ENCODE results near the gene CMIP.

Gene CMIP

GRCh38 chr16:81730090-81731051 is 285.8 kb downstream of the CMIP start:
- H3K9me2 ChIP-seq (replicated peaks; ENCODE audit: low read depth, low read length), result no peaks in the 10 kb centered on the region
- no peaks in the 10 kb centered on the region for H3K36me3 ChIP-seq (ENCODE audit: insufficient read depth, low read length)
- H4K20me1 ChIP-seq (ENCODE audit: insufficient read depth, low read length, poor library complexity, severe bottlenecking), result no peaks in the 10 kb centered on the region
- H3K4me2 ChIP-seq (ENCODE audit: low read depth, low read length, poor library complexity, severe bottlenecking), result no peak overlapping the region
- H3K79me2 ChIP-seq (ENCODE audit: insufficient read depth, low read length), result no peaks in the 10 kb centered on the region
- H3K4me1 ChIP-seq (ENCODE audit: insufficient read depth, low read length, poor library complexity, severe bottlenecking), result peaks cover 6% of the 10 kb centered on the region
- no peaks in the 10 kb centered on the region for H3F3A ChIP-seq (ENCODE audit: low read depth)
- TF ChIP-seq EZH2phosphoT487 (IDR thresholded peaks at IDR 0.05; ENCODE audit: borderline replicate concordance), result no peak
- TF ChIP-seq CTCF (conservative IDR thresholded peaks at IDR 0.05; ENCODE audit: low read length), result peak; percentile 44
- H3K27me3 ChIP-seq (ENCODE audit: insufficient read depth, low read length, poor library complexity, severe bottlenecking), result no peaks in the 10 kb centered on the region
- H3K9ac ChIP-seq (ENCODE audit: low read depth, low read length, poor library complexity, severe bottlenecking), result no peak overlapping the region
- H3K9me3 ChIP-seq (ENCODE audit: insufficient read depth, low read depth, low read length), result no peaks in the 10 kb centered on the region
- H2AFZ ChIP-seq (ENCODE audit: low read length), result no peak overlapping the region
- no peak overlapping the region for H3K4me3 ChIP-seq (ENCODE audit: low read length, poor library complexity, severe bottlenecking)

- Histone ChIP-seq H3K79me2 (ENCODE audit: insufficient read depth, low read length) (no peaks in the 10 kb centered on the region), H3K36me3 (ENCODE audit: insufficient read depth, low read length) (no peaks in the 10 kb centered on the region), H3K4me1 (ENCODE audit: insufficient read depth, low read length, poor library complexity, severe bottlenecking) (peaks cover 6% of the 10 kb centered on the region), H3K4me3 (ENCODE audit: low read length, poor library complexity, severe bottlenecking) (no peak overlapping the region), H3K27me3 (ENCODE audit: insufficient read depth, low read length, poor library complexity, severe bottlenecking) (no peaks in the 10 kb centered on the region), H3K9me2 (replicated peaks; ENCODE audit: low read depth, low read length) (no peaks in the 10 kb centered on the region), H2AFZ (ENCODE audit: low read length) (no peak overlapping the region), H4K20me1 (ENCODE audit: insufficient read depth, low read length, poor library complexity, severe bottlenecking) (no peaks in the 10 kb centered on the region), H3K9ac (ENCODE audit: low read depth, low read length, poor library complexity, severe bottlenecking) (no peak overlapping the region), H3F3A (ENCODE audit: low read depth) (no peaks in the 10 kb centered on the region), H3K9me3 (ENCODE audit: insufficient read depth, low read depth, low read length) (no peaks in the 10 kb centered on the region), H3K4me2 (ENCODE audit: low read depth, low read length, poor library complexity, severe bottlenecking) (no peak overlapping the region)
- TF ChIP-seq CTCF (conservative IDR thresholded peaks at IDR 0.05; ENCODE audit: low read length) (no peak), EZH2phosphoT487 (IDR thresholded peaks at IDR 0.05; ENCODE audit: borderline replicate concordance) (no peak)
Observed at GRCh38 chr16:81731649-81732048, 287.0 kb downstream of the CMIP start.

- Histone ChIP-seq H4K20me1 (ENCODE audit: insufficient read depth, low read length, poor library complexity, severe bottlenecking) (no peaks in the 10 kb centered on the region), H3K9ac (ENCODE audit: low read depth, low read length, poor library complexity, severe bottlenecking) (no peak overlapping the region), H2AFZ (ENCODE audit: low read length) (no peak overlapping the region), H3K79me2 (ENCODE audit: insufficient read depth, low read length) (no peaks in the 10 kb centered on the region), H3K9me3 (ENCODE audit: insufficient read depth, low read depth, low read length) (no peaks in the 10 kb centered on the region), H3F3A (ENCODE audit: low read depth) (no peaks in the 10 kb centered on the region), H3K27me3 (ENCODE audit: insufficient read depth, low read length, poor library complexity, severe bottlenecking) (no peaks in the 10 kb centered on the region), H3K4me2 (ENCODE audit: low read depth, low read length, poor library complexity, severe bottlenecking) (no peak overlapping the region), H3K4me1 (ENCODE audit: insufficient read depth, low read length, poor library complexity, severe bottlenecking) (peaks cover 6% of the 10 kb centered on the region), H3K36me3 (ENCODE audit: insufficient read depth, low read length) (no peaks in the 10 kb centered on the region), H3K9me2 (replicated peaks; ENCODE audit: low read depth, low read length) (no peaks in the 10 kb centered on the region), H3K4me3 (ENCODE audit: low read length, poor library complexity, severe bottlenecking) (no peak overlapping the region)
- TF ChIP-seq EZH2phosphoT487 (IDR thresholded peaks at IDR 0.05; ENCODE audit: borderline replicate concordance), result no peak
- peak; percentile 36 for TF ChIP-seq CTCF (conservative IDR thresholded peaks at IDR 0.05; ENCODE audit: low read length)
Observed at GRCh38 chr16:81732699-81733098, 288.1 kb downstream of the CMIP start.

Measured in Loucy (cell line).